ENCODE results near the gene RPAIN. TPM values are rescaled to one million over a fixed set of nuclear protein-coding genes. Genes with fewer than 3 reads are reported as not detected.

Gene RPAIN, protein sequence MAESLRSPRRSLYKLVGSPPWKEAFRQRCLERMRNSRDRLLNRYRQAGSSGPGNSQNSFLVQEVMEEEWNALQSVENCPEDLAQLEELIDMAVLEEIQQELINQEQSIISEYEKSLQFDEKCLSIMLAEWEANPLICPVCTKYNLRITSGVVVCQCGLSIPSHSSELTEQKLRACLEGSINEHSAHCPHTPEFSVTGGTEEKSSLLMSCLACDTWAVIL
- total RNA-seq (55.9 and 56.5 TPM in 2 replicates), polyA plus RNA-seq (36.1 and 39.3 TPM in 2 replicates), polyA minus RNA-seq (37.0 and 40.8 TPM in 2 replicates), Bru-seq, nascent RNA (percentile 86 among the genes with signal in this experiment), BruChase-seq, experiment 1, labeled RNA remaining after a 6-hour chase (percentile 93 among the genes with signal in this experiment), BruChase-seq, experiment 2, labeled RNA remaining after a 2-hour chase (percentile 96 among the genes with signal in this experiment)
- polyA plus RNA-seq (2011; cell fraction: cytosol; rRNA removed) = 44.2 and 53.9 TPM in 2 replicates
- polyA plus RNA-seq (2011; cell fraction: nucleus; rRNA removed) = 83.3 and 94.8 TPM in 2 replicates
- polyA plus RNA-seq (2012) = 40.5 and 58.9 TPM in 2 replicates
- polyA minus RNA-seq (2011; cell fraction: cytosol; rRNA and poly(A)+ RNA removed) = 17.1 TPM
- 39.0 and 55.4 TPM in 2 replicates for polyA minus RNA-seq (2011; cell fraction: nucleus; rRNA and poly(A)+ RNA removed)
- long read RNA-seq, transcript RPAIN-203 (7 exons, 1,535 nt) = major isoform, 58 of 305 reads
- long read RNA-seq, transcript RPAIN-202 (6 exons, 1,394 nt) = minor isoform, 15 of 305 reads
- long read RNA-seq, transcript RPAIN-213 (5 exons, 1,282 nt) = minor isoform, 12 of 305 reads
- long read RNA-seq, transcript RPAIN-205 (4 exons, 1,057 nt) = minor isoform, 36 of 305 reads
- long read RNA-seq, partial matches to known transcripts = 2 of 305 reads
- long read RNA-seq, other reads (novel, unspliced or antisense) = 162 of 305 reads

DNA sequence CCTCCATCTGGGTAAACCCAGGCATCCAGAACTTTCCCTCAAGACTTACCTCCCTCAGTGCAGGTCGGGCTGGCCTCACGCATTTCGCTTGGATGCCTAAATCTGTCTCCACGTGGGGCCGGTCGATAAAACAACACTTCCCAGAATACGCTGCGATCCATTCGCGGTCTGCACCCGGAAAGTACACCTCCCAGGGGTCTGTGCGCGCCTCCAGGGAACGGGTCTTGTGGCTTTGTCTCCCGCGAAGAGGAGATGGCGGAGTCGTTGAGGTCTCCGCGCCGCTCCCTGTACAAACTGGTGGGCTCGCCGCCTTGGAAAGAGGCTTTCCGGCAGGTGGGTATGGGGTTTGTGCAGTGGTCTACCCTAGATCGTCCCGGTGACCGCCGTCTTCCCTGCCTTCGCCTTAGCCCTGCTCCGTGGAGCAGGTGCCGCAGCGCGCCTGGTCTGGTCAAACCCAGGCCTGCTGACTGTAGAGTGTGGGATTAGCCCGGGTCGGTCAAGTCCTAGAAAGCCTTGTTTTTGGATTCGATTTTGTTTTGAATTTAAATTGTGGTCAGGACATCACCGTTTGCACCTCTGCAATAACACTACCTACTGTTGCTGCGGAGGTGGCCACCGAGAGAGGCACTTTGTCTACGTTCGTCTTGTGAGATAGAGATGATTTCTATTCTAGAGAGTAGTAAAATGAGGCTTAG lies at the start of gene RPAIN:
Gene RPAIN (plus strand): TSS at position 224 of the 695 bp plus-strand sequence. CDS start 29 bp downstream, at position 253.
- no peak for TF ChIP-seq GATA2 (IDR thresholded peaks at IDR 0.05; ENCODE audit: insufficient read depth, insufficient read length, low read depth, low read length)
- no peak for TF ChIP-seq FOS (IDR thresholded peaks at IDR 0.05; ENCODE audit: borderline replicate concordance, insufficient read depth, low read length)
- TF ChIP-seq POLR2A (IDR thresholded peaks at IDR 0.05; ENCODE audit: low read depth, low read length) = peak; percentile 89
- TF ChIP-seq JUN (IDR thresholded peaks at IDR 0.05; ENCODE audit: borderline replicate concordance, insufficient read depth, insufficient read length, low read depth) = no peak
- no peak for TF ChIP-seq CTCF (IDR thresholded peaks at IDR 0.05; ENCODE audit: extremely low read depth in 1 of 2, insufficient read depth in 1 of 2, low read depth in 1 of 2, low read length in 2 of 2)
- TF ChIP-seq MYC (IDR thresholded peaks at IDR 0.05; ENCODE audit: low read depth, low read length) = peak; percentile 96
- peak; percentile 65 for TF ChIP-seq POLR2AphosphoS5 (IDR thresholded peaks at IDR 0.05; ENCODE audit: insufficient read depth, low read depth, low read length)
- TF ChIP-seq, protein P1, sequence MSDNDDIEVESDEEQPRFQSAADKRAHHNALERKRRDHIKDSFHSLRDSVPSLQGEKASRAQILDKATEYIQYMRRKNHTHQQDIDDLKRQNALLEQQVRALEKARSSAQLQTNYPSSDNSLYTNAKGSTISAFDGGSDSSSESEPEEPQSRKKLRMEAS (IDR thresholded peaks at IDR 0.05; ENCODE audit: insufficient read depth, insufficient read length) = peak; percentile 36
- no peak for TF ChIP-seq EZH2 (IDR thresholded peaks at IDR 0.05; ENCODE audit: borderline replicate concordance, low read depth, low read length, severe bottlenecking)
- no peak for DNase-seq (ENCODE audit: low read depth, low spot score)
- intact Hi-C loops (cut with micrococcal nuclease) (loop anchor here (1.0 to 5.0 kb wide), 4 partner anchors 19 to 173 kb away; partner anchors contain the start of genes C1QBP, DERL2, MIS12 and RABEP1), dilution Hi-C loops (cut with MboI; ENCODE audit: extremely low pct_ligation_motif_present, low sequenced_read_pairs) (no loop called here)
- Histone ChIP-seq H3K27me3 (ENCODE audit: control insufficient read depth in 2 of 2, insufficient read depth in 2 of 2, low read length in 2 of 2) (no peaks in the 10 kb centered on the region), H3K4me2 (ENCODE audit: insufficient read depth, low read length) (peak within 1 kb of the TSS; percentile 95), H3K4me3 (replicated peaks in 1 of 3; ENCODE audit: insufficient read depth in 1 of 3, low read depth in 1 of 3, low read length in 3 of 3) (peak within 1 kb of the TSS; percentile 75 to 94 (median 89)), H3K4me1 (ENCODE audit: control insufficient read depth, extremely low read depth, insufficient read depth, low read length) (peaks cover 13% of the 10 kb centered on the region), H2AFZ (ENCODE audit: low read depth, low read length) (peak within 1 kb of the TSS; percentile 88), H3K9ac (replicated peaks; ENCODE audit: extremely low read depth, insufficient read depth, low read length) (peak within 1 kb of the TSS; percentile 91), H3K9me1 (replicated peaks; ENCODE audit: control insufficient read depth, extremely low read depth, insufficient read depth, low read length) (no peaks in the 10 kb centered on the region), H3K9me3 (replicated peaks; ENCODE audit: control insufficient read depth, insufficient read depth, low read length) (no peaks in the 10 kb centered on the region), H3K79me2 (ENCODE audit: control insufficient read depth, insufficient read depth, low read length) (peaks cover 53% of the 10 kb centered on the region), H3K27ac (ENCODE audit: insufficient read depth, low read depth, low read length) (peak within 1 kb of the TSS; percentile 79), H3K36me3 (ENCODE audit: control insufficient read depth in 2 of 2, extremely low read depth in 1 of 2, insufficient read depth in 2 of 2, low read length in 2 of 2) (peaks cover 12 to 13% of the 10 kb centered on the region in 2 experiments), H4K20me1 (replicated peaks; ENCODE audit: control insufficient read depth, extremely low read depth, insufficient read depth, low read length) (no peaks in the 10 kb centered on the region)
- BruUV-seq (replicated peaks) = TSS peak; percentile 57
- ChIA-PET POLR2A (interaction anchor here (0.6 to 1.3 kb wide), 3 partner anchors 19 to 66 kb away, joined by 4 to 9 read pairs (median 4); partner anchors contain the start of genes C1QBP, DERL2 and MIS12), CTCF (interaction anchor here (1.3 kb wide), 1 partner anchor 19 kb away, joined by 27 read pairs; the partner anchor contains the start of gene C1QBP)
- FAIRE-seq = no peak
